ENCODE data around the gene SH2D1B. TPM values are rescaled to one million over a fixed set of nuclear protein-coding genes. Genes with fewer than 3 reads are reported as not detected.

Gene SH2D1B
- total RNA-seq, 1 donor from 2014 or later: not detected

DNA sequence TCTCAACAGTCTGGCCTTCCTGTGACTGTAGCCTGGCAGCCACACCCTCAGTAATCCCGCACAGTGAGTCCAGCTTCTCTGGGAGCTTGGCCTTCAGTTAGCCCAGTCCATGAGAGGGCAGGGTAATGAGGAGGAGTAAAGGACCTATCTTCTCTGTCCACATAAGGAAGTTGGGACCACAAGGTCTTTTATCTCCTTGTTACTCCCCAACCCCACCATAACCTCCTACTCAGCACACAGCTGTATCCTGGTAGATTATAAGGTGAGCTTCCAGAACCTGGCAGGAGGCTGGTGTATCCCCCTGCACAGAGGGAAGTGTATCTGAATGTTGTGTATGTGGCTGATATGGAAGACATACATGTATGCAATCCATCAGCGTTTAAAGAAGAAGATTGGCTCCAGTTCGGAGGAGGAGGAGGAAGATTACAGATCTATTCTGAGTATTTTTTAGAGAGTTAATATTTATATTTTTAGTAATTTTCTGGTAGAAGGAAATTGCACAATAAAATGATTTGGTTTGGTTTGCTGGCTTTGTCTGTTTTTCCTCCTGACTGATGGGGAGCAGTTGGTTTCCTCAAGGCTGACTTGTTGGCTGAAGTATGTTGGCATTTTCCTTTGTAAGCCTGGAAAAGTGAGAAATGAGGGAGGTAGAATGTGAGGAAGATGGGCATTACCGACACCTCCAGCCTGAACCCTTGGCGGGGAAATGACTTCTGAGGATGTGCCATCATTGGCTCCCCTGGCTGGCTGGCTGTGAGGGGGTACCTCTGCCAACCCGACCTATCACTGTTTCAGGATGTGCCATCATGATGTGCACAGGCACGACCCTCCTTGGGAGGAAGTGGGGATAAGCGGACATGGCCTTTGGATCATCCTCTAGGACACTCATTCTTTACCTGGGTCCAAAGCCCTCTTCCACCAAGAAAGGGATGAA is 25.4 kb downstream of the SH2D1B start:
- H3K27me3 Mint-ChIP-seq: peaks cover 7% of the 10 kb centered on the region
- ATAC-seq (ENCODE audit: low read depth) (no peak), DNase-seq (no peak)
- H3K27ac Mint-ChIP-seq: no peak overlapping the region
- ChIA-PET POLR2A (no interaction called here), CTCF (no interaction called here)
- intact Hi-C loops (cut with micrococcal nuclease): no loop called here
- H3K9me3 Mint-ChIP-seq: no peaks in the 10 kb centered on the region
- peaks cover 8% of the 10 kb centered on the region for H3K4me1 Mint-ChIP-seq
- no peaks in the 10 kb centered on the region for H3K36me3 Mint-ChIP-seq (ENCODE audit: low read depth)
- no peak overlapping the region for H3K4me3 Mint-ChIP-seq
- no peak for TF ChIP-seq CTCF (IDR thresholded peaks at IDR 0.05)

DNA sequence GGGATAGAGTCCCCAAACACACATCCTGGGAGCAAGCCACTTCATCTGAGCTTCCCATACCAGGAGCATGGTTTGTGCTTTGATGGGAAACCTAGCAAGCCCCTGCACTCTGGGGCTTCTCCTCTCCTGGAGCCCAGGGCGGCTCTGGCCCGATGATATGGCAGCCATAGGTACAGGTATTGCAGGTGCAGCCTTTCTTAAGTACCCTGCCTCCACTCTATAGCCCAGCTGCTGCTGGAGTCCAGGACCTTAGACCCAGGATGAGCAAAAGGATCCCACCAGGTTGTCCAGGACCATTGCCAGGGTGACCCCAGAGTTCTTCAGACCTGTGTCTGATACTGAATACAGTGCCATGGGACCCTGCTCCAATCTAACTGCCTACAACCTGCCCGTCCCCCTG is 26.2 kb downstream of the SH2D1B start:
- no peak for TF ChIP-seq CTCF (IDR thresholded peaks at IDR 0.05)
- Mint-ChIP-seq H3K4me3 (no peak overlapping the region), H3K36me3 (ENCODE audit: low read depth) (no peaks in the 10 kb centered on the region), H3K4me1 (peaks cover 8% of the 10 kb centered on the region), H3K27ac (no peak overlapping the region), H3K27me3 (peaks cover 7% of the 10 kb centered on the region), H3K9me3 (no peaks in the 10 kb centered on the region)
- ChIA-PET POLR2A (no interaction called here), CTCF (no interaction called here)
- intact Hi-C loops (cut with micrococcal nuclease): no loop called here
- ATAC-seq (ENCODE audit: low read depth) (no peak), DNase-seq (no peak)

DNA sequence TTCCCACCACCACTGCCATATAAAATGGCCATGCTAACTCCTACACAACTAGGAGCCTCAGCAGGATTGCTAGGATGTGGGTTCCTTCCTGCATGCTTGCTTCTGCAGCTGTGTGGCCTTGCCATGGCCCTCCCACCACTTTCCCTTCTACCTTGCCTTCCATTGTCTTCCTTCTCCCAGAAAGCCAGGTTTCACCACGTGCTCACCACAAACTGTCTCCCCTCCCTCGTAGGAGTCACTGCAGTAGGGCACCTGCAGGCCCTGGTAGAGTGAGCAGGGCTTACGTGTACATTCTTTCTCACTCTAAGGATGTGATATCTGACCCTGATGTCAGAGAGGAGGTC is 26.7 kb downstream of the SH2D1B start:
- no peak for TF ChIP-seq CTCF (IDR thresholded peaks at IDR 0.05)
- Mint-ChIP-seq H3K27me3 (peaks cover 4% of the 10 kb centered on the region), H3K27ac (no peak overlapping the region), H3K36me3 (ENCODE audit: low read depth) (no peaks in the 10 kb centered on the region), H3K4me3 (no peak overlapping the region), H3K4me1 (peaks cover 8% of the 10 kb centered on the region), H3K9me3 (no peaks in the 10 kb centered on the region)
- intact Hi-C loops (cut with micrococcal nuclease): no loop called here
- ATAC-seq (ENCODE audit: low read depth) (no peak), DNase-seq (no peak)
- CTCF ChIA-PET: no interaction called here
- POLR2A ChIA-PET: no interaction called here

GRCh38 chr1:162384601-162385279 is 27.2 kb downstream of the SH2D1B start:
- DNase-seq: no peak
- no peak for TF ChIP-seq CTCF (IDR thresholded peaks at IDR 0.05)
- POLR2A ChIA-PET: no interaction called here
- Mint-ChIP-seq H3K9me3 (no peaks in the 10 kb centered on the region), H3K4me3 (no peak overlapping the region), H3K4me1 (peaks cover 8% of the 10 kb centered on the region), H3K27me3 (peaks cover 4% of the 10 kb centered on the region), H3K27ac (no peak overlapping the region), H3K36me3 (ENCODE audit: low read depth) (no peaks in the 10 kb centered on the region)
- intact Hi-C loops (cut with micrococcal nuclease): no loop called here
- ATAC-seq (ENCODE audit: low read depth): no peak
- CTCF ChIA-PET: no interaction called here

GRCh38 chr1:162384116-162384515 is 27.8 kb downstream of the SH2D1B start:
- DNase-seq (no peak), ATAC-seq (ENCODE audit: low read depth) (no peak)
- Mint-ChIP-seq H3K27ac (no peak overlapping the region), H3K27me3 (peaks cover 4% of the 10 kb centered on the region), H3K4me1 (peaks cover 3% of the 10 kb centered on the region), H3K4me3 (no peak overlapping the region), H3K9me3 (no peaks in the 10 kb centered on the region), H3K36me3 (ENCODE audit: low read depth) (no peaks in the 10 kb centered on the region)
- intact Hi-C loops (cut with micrococcal nuclease): no loop called here
- TF ChIP-seq CTCF (IDR thresholded peaks at IDR 0.05): no peak
- ChIA-PET CTCF (no interaction called here), POLR2A (no interaction called here)

Measured in activated B cell treated with CpG ODN at 0.5 μM for 24 hours (primary cell).